NB4 (cell line): ENCODE data around the gene NXPH4.
A peak's percentile ranks its signal among the peaks of the same experiment; 100 is the strongest.

ENCODE experiments used
- MAX ChIP-seq: IDR thresholded peaks from 2 replicates; pipeline ENCODE4 v1.6.1; 2011; ENCODE audit warnings: low read depth, low read length
- MYC ChIP-seq: IDR thresholded peaks from 2 replicates; pipeline ENCODE4 v1.6.1; 2011; ENCODE audit warnings: low read depth, low read length
- POLR2A ChIP-seq: IDR thresholded peaks from 2 replicates; pipeline ENCODE4 v1.6.1; 2011; ENCODE audit warnings: mild to moderate bottlenecking; ENCODE audit not compliant: insufficient read length; ENCODE audit errors: extremely low read depth
- TF ChIP-seq, protein P1 (sequence below): IDR thresholded peaks from one replicate; pipeline ENCODE4 v1.5.1; 2012; ENCODE audit warnings: low read depth, low read length

DNA sequence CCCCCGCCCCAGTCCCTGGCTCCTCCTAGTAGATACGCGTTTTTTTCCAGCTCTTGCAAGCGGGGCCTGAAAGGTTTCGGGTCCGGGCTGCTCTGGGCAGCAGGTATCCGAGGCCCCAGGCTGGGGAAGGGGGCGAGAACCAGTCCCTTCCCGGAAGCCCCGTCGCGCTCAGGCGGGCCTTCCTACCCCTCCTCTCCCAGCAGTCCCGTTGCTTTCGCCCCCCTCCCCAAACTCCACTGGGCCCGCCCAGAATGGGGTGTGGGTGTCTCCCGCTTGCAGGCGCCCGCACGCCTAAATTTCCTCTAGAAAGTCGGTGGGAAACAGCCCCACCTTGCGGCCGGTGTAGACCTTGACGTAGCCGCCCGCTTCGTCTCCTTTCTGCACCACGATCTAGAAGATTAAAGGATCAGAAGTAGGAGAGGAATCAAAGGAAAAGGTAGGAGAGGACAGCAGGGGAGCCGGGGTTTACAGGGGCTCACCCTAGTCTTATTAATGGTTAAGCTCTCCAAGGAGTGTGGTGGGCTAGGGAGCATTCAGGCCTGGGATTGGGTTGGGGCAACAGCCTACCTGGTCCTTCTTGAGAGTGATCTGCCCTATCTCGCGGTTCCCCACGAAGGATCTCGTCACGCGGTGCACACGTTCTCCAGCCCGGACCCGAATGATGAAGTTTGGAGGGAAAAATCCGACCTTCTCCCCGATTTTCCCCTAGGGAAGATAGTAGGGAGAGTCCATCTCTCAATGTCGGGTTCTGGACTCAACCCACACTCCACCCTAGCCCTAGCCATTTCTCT lies 27.1 kb downstream of the NXPH4 start:
- TF ChIP-seq, protein P1, sequence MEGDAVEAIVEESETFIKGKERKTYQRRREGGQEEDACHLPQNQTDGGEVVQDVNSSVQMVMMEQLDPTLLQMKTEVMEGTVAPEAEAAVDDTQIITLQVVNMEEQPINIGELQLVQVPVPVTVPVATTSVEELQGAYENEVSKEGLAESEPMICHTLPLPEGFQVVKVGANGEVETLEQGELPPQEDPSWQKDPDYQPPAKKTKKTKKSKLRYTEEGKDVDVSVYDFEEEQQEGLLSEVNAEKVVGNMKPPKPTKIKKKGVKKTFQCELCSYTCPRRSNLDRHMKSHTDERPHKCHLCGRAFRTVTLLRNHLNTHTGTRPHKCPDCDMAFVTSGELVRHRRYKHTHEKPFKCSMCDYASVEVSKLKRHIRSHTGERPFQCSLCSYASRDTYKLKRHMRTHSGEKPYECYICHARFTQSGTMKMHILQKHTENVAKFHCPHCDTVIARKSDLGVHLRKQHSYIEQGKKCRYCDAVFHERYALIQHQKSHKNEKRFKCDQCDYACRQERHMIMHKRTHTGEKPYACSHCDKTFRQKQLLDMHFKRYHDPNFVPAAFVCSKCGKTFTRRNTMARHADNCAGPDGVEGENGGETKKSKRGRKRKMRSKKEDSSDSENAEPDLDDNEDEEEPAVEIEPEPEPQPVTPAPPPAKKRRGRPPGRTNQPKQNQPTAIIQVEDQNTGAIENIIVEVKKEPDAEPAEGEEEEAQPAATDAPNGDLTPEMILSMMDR = peak; percentile 82
- TF ChIP-seq MYC = no peak
- no peak for TF ChIP-seq POLR2A
- no peak for TF ChIP-seq MAX
